OCI-M1 (cell line): ENCODE measurements around the gene CNOT4.

Source experiments
- DNase-seq: peaks from one replicate; lab custom pipeline; 2025; lab: John Stamatoyannopoulos, UW

CNOT4 gene

GRCh38 chr7:135509839-135510591, at the start of gene CNOT4:
Gene CNOT4, minus strand, starts transcription at chr7:135510102. Its CDS starts 71,771 bp downstream, at chr7:135438331.
- DNase-seq: peak; percentile 94

GRCh38 chr7:135558881-135559280, 49.0 kb upstream of the CNOT4 start:
- no peak for DNase-seq

GRCh38 chr7:135558337-135558767, 48.5 kb upstream of the CNOT4 start:
- DNase-seq: peak; percentile 83

GRCh38 chr7:135557455-135558336, 47.8 kb upstream of the CNOT4 start, which contains the start of gene NUP205:
Gene NUP205, plus strand, starts transcription at chr7:135557917. Its CDS starts 28 bp downstream, at chr7:135557945.
- peak; percentile 82 for DNase-seq

- peak; percentile 1 for DNase-seq
Observed at GRCh38 chr7:135553346-135553745, 43.4 kb upstream of the CNOT4 start.

GRCh38 chr7:135552148-135552547, 42.2 kb upstream of the CNOT4 start:
- DNase-seq: no peak

- no peak for DNase-seq
Observed at GRCh38 chr7:135550196-135550595, 40.3 kb upstream of the CNOT4 start.

GRCh38 chr7:135541029-135541428, 31.1 kb upstream of the CNOT4 start:
- DNase-seq: no peak

GRCh38 chr7:135539629-135540028, 29.7 kb upstream of the CNOT4 start:
- DNase-seq: no peak

GRCh38 chr7:135538376-135538775, 28.5 kb upstream of the CNOT4 start:
- DNase-seq: no peak

- peak; percentile 83 for DNase-seq
Observed at GRCh38 chr7:135537905-135538304, 28.0 kb upstream of the CNOT4 start.

- no peak for DNase-seq
Observed at GRCh38 chr7:135537453-135537852, 27.6 kb upstream of the CNOT4 start.

- peak; percentile 24 for DNase-seq
Observed at GRCh38 chr7:135536150-135536549, 26.2 kb upstream of the CNOT4 start.

- DNase-seq: no peak
Observed at GRCh38 chr7:135527025-135527424, 17.1 kb upstream of the CNOT4 start.

- no peak for DNase-seq
Observed at GRCh38 chr7:135525426-135525825, 15.5 kb upstream of the CNOT4 start.

- DNase-seq: no peak
Observed at GRCh38 chr7:135523146-135523545, 13.2 kb upstream of the CNOT4 start.

- no peak for DNase-seq
Observed at GRCh38 chr7:135522509-135522908, 12.6 kb upstream of the CNOT4 start.

GRCh38 chr7:135519871-135520270, 10.0 kb upstream of the CNOT4 start:
- DNase-seq: no peak

- DNase-seq: peak; percentile 3
Observed at GRCh38 chr7:135519233-135519688, 9.4 kb upstream of the CNOT4 start.

- DNase-seq: no peak
Observed at GRCh38 chr7:135518748-135519147, 8.8 kb upstream of the CNOT4 start.

GRCh38 chr7:135517060-135517459, 7.2 kb upstream of the CNOT4 start:
- DNase-seq: peak; percentile 74

GRCh38 chr7:135514856-135515255, 5.0 kb upstream of the CNOT4 start:
- no peak for DNase-seq
